Measurements from ENCODE around the gene CDPF1.

GRCh38 chr22:46209262-46209661 lies 40.8 kb downstream of the CDPF1 start:
- TF ChIP-seq CTCF (IDR thresholded peaks at IDR 0.05 in 8 of 11, conservative IDR thresholded peaks at IDR 0.05 in 3 of 11) (no peak), POLR2A (IDR thresholded peaks at IDR 0.05) (no peak), POLR2AphosphoS5 (IDR thresholded peaks at IDR 0.05) (no peak)
